HG02852 (cell line): ENCODE results near the gene ARHGAP19.
"Not testable (repeated sequence)": the region's sequence is repeated elsewhere in the genome, so short reads cannot be mapped to it uniquely, and the experiment has no call there.

Experiments used
- ATAC-seq: cut with Tn5 transposase; IDR thresholded peaks from one replicate; pipeline ENCODE4 v1.9.1; 2021; ENCODE audit warnings: mild to moderate bottlenecking, moderate library complexity; ENCODE audit not compliant: unreplicated experiment

Gene ARHGAP19

DNA sequence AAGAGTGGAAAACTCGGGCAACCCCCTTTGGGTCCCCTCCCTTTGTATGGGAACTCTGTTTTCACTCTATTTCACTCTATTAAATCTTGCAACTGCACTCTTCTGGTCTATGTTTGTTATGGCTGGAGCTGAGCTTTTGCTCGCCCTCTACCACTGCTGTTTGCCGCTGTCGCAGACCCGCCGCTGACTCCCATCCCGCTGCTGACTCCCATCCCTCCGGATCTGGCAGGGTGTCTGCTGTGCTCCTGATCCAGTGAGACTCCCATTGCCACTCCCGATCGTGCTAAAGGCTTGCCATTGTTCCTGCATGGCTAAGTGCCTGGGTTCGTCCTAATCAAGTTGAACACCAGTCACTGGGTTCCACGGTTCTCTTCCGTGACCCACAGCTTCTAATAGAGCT, 2.4 kb downstream of the ARHGAP19 start:
- ATAC-seq = not testable (repeated sequence)

DNA sequence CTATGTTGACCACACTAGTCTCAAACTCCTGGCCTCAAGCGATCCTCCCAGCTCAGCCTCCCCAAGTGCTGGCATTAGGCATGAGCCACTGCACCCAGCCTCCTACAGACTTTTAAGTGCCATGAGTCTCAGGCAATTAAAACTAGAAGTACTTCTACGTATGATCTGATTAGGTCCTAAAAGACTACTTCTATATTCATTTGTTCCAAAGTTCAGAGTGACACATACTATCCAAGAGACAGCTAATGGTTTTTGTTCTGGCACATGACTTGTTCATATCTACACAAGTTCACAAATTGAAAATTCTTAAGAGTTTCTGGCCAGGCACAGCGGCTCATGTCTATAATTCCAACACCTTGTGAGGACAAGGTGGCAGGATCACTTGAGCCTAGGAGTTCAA, 11.7 kb downstream of the ARHGAP19 start:
- ATAC-seq = no peak

DNA sequence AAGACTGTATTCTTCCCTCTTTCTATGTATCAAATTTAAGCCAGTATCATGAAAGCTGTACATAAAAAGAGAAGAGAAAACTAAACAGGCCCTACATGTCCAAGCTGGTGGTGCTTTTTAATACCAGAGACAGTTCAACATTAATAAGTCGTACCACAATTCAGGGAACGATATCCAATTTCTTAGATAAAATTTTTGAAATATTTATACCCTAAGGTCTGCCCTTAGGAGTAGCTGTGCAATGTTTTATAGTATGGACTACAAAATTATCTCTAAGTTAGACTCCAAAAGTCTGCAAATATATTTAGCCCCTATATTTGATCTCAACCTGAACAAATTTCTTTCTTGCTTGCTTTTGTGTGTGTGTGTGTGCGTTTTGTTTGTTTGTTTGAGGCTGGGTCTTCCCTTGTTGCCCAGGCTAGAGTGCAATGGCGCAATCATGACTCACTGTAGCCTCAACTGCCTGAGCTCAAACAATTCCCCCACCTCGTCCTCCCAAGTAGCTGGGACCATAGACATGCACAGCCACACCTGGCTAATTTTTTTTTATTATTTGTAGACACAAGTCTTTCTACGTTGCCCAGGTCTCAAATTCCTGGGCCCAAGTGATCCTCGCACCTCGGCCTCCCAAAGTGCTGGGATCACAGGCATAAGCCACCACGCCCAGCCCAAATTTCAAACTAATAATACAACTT, 13.2 kb downstream of the ARHGAP19 start:
- ATAC-seq = no peak

DNA sequence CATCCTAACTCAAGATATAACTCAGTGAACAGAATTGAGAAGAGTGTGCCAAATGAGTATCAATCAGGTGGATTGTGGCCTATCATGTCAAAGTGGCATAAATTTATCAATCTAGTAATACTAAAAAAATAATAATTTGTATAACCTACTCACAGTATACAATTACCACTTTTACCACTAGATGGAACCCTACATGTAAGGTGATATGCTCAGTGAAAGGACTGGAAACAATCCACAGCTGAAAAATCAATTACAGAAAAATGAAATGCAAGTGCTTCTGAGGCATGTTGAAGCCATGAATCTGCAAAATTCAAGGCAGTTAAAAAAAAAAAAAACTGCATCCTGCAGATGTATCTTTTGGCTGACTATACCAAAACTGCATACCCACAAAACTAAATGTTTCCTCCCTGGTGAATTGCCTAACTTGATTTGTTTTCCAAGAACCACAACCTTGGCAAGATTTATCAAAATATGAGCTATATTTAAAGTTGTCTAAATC, 13.9 kb downstream of the ARHGAP19 start:
- no peak for ATAC-seq

DNA sequence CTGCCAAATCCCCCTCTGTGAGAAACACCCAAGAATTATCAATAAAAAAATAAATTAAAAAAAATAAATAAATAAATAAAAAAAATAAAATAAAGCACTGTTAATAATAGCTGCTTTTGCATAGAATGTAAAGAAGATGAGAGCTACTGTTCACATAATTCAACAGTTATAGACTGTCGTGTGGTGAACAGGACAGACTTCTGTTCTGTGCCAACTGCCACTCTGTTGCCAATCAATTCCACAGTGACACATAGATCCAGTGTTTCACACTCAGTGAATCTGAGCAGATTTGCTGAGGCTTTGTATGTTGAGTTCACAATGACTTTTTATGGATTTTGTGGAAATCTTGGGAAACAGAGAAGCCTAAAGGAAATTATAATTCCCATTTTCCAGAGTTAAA, 14.9 kb downstream of the ARHGAP19 start:
- ATAC-seq = no peak

DNA sequence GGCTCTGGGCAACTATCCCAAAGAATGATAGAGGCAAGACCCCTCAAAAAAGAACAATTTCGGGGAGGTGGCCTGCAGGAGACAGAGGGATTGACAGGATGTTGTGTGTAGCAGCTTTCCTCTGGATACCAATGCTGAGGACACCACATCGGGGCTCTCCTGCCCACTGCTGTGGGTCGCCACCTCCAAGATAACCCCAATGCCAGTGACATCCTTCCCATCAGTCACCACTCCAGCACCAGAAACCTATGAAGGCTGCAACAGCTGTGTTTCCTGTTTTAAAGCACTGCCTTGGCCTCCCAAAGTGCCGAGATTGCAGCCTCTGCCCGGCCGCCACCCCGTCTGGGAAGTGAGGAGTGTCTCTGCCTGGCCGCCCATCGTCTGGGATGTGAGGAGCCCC, 17.6 kb downstream of the ARHGAP19 start:
- ATAC-seq = no peak

DNA sequence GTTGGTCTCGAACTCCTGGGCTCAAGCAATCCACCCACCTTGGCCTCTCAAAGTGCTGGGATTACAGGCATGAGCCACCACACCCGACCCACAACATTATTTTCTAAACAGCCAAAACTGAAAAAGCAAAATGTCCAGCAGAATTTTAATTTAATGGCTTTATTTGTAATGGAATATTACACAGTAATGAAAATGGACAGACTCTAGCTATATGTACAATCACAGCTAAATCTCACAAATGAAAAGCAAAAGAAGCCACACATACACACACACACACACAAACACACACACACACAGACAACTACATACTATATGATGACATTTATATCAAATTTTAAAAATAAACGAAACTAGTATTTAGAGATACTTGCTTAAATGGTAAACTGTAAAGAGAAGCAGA, 18.7 kb downstream of the ARHGAP19 start:
- ATAC-seq = no peak

DNA sequence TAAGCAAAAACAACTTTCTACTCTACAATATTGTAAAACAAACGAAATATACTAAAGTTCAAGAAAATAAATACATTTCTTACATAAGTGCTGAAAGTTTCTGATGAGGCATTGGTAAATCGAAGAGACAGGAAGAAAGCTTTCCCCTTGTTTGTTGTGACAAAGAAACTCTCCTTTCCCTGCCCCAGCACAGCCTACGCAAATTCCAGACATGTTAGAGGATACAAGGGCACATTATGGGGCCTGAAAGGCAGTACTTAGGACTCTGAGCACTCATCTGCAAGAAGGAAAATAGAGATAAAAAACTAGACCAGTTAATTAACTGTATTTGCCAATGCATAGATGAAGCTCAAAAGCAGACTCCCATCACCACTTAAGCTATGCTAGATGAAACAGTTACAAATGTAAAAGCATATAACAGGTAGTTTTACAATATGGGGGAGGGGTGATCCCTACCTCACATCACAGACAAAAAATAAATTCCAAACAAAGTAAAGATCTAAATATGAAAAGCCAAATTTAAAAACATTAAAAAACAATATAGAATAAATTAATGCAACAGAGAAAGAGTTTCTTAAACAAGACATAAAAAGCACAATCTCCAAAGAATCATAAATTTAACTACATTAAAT, 21.8 kb downstream of the ARHGAP19 start:
- no peak for ATAC-seq

DNA sequence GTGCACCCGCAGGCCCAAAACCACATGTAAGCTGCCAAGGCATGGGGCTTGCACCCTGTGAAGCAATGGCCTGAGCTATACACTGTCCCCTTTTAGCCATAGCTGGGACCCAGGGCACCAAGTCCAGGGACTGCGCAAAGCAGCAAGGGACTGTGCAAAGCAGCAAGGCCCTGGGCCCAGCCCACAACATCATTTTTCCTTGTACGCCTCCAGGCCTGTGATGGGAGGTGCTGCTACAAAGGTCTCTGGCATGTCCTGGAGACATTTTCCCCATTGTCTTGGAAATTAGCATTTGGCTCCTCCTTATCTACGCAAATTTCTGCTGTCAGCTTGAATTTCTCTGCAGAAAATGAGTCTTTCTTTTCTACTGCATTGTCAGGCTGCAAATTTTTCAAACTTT, 24.8 kb downstream of the ARHGAP19 start:
- no peak for ATAC-seq

DNA sequence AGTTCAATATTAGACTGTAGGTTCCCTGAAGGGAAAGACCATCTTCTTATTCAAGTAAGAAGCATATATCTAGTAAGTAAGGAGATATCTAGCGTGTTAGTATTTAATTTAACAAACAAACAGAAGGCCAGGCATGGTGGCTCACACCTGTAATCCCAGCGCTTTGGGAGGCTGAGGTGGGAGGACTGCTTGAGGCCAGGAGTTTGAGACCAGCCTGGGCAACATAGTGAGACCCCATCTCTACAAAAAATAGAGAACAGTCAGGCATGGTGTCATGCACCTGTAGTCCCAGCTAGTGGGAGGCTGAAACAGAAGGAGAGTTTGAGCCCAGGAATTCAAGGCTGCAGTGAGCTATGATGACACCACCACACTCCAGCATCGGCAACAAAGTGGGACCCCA, 27.3 kb downstream of the ARHGAP19 start:
- not testable (repeated sequence) for ATAC-seq

DNA sequence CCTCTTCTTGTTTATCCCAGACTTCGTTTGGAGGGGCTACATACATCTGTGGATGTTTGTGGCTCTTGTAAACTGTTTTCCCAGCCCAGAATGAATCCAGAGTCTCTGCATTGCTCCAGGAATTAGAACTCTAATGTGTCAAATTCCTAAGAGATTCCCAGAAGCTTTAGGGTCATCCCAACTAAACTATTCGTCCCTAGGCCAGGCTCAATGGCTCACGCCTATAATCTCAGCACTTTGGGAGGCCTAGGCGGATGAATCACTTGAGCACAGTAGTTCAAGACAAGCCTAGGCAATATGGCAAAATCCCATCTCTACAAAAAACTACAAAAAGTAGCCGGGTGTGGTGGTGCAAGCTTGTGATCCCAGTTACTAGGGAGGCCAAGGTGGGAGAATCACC, 28.5 kb downstream of the ARHGAP19 start:
- ATAC-seq = no peak

DNA sequence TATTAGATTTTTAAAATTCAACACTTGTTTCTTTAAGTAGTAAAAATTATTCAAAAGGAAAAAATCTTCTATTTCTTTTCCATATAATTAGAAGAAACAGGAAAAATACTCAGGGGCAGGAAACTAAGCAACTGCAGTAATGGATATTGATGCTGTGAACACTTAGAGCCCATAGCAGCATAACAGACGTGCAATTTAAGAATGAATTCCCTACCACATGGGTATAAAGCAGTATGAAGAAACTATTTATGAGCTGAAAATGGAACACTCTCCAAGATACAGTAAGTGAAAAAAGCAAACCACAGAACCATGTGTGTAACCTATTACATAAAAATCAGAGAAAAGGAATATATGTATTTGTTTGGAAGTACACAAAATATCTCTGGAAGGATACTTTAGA, 30.8 kb downstream of the ARHGAP19 start:
- no peak for ATAC-seq

DNA sequence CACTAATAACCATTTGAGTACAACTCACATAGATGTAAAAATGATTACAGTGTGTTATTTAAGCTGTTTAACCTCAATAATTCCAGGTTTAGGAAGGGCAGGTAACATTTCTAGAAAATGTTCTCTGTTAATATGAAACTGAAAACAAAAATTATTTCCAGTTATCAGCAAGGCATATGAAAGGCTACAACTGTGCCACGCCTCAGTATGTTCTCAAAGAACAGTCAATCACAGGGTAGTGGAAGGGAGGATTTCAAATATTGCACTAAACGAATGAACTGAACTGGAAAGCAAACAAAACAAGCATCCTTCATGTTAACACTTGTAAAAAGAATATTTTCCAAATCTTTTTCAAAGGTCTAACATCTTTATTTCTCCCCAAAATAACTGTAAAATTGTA, 31.3 kb downstream of the ARHGAP19 start:
- no peak for ATAC-seq

DNA sequence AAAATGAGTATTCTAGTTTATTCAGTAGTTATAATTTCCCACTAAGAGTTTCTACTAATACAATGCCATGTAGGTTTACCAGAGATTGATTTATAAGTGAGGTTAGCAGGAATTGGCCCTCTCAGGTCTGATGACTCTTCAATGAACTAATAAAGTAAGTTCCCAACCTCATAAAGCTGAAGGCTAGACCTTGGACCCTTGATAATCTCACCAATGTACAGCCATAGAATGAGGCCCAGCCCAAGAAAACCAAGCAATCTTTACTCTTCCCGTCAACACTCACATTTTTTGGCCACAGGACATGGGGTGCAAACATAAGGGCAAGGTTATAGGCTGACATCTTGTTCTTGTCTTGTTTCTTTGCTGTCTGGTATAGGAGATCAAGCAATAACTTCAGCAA, 33.3 kb downstream of the ARHGAP19 start:
- no peak for ATAC-seq

DNA sequence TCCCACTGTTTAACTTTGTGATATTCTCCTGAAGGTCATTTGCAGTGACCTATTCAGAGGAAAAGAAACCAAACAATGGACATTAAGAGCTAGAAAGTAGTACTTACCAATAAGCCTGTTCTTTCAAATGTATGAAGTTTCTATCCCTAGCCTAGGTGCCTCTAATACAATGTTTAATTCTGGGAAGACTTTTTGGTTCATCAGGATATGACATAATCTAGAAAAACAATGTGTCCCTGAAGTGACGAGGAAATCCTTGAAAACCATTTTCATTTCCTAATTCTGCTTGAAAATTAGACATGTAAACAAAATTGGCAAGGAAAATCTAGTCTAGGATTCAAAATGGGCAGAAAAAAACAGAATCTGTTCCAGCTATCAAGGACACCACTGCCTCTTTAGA, 36.1 kb downstream of the ARHGAP19 start:
- ATAC-seq = no peak

DNA sequence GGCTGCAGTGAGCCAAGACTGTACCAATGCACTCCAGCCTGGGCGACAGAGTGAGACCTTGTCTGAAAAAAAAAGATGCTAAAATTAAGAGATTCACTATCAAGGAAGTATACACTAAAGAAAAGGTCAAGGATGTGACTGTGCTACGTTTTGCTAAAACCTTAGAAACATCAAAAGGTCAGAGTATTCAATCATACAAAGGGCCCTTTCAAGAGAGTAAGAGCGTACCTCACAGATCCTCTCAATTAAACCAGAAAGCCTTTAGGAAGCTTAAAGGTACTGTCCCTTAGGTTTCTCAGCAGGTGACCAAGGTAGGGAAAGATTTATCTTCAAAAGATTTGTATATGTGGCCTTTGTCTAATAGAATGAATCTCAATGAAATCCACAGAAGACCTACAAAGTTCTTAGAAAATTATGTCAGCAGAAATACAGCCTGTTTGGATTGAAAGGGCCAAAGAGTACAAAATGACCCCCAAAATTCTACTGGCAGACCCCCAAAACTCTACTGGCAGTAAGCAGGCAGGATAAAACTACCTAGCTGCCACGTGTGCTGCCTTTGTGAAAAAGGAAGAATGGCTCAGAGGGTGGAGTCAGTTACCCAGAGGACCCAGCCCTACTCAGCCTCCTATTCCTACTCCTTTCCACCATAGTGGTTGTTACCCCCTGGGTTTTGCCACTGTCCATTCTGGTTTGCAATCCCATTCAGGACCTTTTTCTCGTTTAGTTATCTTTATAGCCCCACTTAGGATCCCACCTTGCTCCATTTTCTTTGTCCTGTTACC, 36.7 kb downstream of the ARHGAP19 start:
- no peak for ATAC-seq

DNA sequence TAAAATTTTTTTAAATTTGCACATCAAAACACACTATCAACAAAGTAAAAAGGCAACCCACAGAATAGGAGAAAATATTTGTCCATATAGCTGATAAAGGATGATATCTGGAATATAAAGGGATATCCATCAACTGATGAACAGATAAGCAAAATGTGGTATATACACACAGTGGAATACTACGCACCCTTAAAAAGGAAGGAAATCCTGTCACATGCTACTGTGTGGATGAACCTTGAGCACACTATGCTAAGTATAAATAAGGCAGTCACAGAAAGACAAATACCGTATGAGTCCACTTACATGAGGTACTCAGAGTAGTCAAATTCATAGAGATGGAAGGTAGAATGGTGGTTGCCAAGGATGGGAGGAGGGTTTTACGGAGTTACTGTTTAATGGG, 37.7 kb downstream of the ARHGAP19 start:
- no peak for ATAC-seq

DNA sequence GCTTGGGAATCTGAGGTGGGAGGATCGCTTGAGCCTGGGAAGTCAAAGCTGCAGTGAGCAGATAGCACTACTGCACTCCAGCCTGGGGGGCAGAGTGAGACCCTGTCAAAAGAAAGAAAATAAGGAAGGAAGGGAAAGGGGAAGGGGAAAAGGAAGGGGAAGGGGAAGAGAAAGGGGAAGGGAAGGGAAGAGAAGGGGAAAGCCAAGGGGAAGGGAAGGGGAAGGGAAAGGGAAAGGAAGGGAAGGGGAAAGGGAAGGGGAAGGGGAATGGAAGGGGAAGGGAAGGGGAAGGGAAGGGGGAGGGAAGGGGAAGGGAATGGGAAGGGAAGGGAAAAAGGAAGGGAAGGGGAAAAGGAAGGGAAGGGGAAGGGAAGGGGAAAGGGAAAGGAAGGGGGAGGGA, 41.5 kb downstream of the ARHGAP19 start:
- ATAC-seq = no peak

DNA sequence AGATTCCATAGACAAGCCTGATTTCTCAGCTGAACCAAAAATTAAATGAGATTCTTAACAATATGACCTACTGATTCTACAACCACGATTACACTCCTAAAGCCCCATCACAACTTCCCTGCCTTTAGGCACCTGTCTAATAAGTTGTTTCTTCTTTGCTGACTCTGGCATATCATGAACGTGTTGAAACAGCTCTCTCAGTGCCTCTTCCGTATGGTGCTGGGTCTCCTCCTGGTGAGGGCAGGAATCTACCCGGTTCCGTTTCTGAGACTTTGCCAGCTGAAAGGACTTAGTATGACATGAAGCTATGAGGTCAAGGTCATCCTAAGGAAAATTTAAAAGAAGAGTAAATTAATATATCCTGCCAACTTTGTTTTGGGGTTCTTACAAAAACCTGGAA, 48.6 kb downstream of the ARHGAP19 start:
- ATAC-seq = no peak

DNA sequence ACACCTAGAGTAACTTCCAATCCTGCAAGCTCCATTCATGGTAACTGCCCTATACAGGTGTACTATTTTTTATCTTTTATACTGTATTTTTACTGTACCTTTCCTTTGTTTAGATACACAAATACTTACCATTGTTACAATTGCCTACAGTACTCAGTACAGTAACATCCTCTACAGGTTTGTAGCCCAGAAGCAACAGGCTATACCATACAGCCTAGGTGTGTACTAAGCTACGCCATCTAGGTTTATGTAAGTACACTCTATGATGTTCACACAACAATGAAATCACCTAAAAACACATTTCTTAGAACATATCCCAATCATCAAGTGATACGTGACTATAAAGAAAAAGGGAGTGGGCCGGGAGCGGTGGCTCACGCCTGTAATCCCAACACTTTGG, 53.6 kb downstream of the ARHGAP19 start:
- ATAC-seq = no peak

DNA sequence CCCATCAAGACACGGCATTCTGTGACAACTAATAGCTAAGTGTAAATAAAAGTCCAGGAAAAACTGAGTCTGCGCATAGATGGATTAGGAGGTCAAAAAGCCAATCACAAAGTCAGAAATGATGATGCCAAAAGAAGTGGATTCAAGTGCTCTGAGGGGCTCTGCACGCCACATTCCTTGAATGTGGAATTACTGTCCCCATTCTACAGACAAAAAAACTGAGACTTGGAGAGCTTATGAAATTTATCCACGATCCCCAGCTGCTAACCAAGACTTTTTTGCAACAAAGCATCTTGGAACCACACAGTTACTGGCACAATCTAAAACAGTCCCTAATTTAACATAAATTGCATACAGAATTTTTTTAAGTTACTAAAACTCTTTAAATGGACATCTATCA, 57.1 kb downstream of the ARHGAP19 start:
- no peak for ATAC-seq

DNA sequence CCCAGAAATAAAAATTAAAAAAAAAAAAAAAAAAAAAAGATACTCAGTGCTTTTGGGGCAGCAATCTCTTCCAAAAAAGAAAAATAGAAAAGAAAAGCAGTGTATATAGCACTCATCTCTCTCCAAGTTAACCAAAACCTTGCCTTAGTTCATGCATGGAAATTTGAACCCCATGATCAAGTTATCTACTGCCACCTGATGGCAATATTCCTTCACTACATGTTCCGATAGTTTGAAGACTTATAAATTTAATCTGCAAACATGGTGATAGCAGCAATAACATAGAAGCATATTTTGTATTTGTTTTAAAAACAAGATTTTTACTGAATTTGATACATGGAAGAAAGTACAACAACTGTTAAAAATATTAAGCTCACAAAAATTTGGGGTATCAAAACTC, 58.0 kb downstream of the ARHGAP19 start:
- ATAC-seq = no peak
